GM21526 (cell line): Measurements from ENCODE around the gene HDAC11.
"Not testable (repeated sequence)": the region's sequence is repeated elsewhere in the genome, so short reads cannot be mapped to it uniquely, and the experiment has no call there.

Source experiments
- ATAC-seq: cut with Tn5 transposase; IDR thresholded peaks from one replicate; pipeline ENCODE4 v1.9.1; 2021; ENCODE audit warnings: moderate library complexity; ENCODE audit not compliant: unreplicated experiment, low FRiP score

Gene HDAC11

GRCh38 chr3:13491206-13491974, 11.3 kb downstream of the HDAC11 start:
- no peak for ATAC-seq

GRCh38 chr3:13492048-13492447, 11.9 kb downstream of the HDAC11 start:
- no peak for ATAC-seq

DNA sequence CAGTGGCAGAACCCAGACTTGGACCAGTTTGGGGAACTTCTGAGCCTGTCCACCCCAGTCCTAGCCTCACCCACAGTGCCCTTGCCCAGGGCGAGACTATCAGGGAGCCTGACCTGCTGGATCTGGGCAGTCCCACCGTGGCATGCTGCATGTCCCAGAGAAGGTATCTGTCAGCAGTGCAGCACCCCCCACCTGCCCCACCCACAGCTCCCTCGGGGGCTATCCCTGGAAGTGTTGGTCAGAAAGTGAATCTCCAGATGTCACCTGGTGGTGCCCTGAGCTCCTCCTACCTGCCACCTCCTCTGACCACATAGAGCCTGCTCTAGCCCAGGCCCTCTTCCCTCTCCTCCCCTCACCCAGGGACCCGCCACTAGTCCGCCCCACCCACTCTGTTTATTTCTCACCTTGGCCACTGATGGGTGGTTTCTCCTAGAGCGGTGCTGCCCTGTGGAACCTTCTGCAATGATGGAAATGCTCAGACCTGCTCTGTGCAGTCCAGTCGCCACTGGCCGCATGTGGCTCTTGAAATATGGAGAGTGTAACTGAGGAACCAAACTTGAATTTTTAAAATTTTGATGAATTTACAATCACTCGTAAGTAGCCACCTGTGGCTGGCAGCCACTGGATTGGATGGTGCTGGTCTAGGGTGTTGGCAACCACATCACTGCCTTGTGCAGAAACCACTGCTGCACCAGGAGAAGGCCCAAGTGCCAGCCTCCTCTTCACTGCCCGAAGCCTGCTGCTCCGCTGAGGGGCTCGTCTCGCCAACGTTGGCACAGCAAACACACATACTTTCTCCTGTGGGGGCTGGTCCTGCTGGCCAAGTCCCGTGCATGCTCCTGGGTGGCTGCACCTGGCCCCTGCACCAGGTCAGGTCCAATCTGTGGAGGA, 13.1 kb downstream of the HDAC11 start:
- ATAC-seq = no peak

DNA sequence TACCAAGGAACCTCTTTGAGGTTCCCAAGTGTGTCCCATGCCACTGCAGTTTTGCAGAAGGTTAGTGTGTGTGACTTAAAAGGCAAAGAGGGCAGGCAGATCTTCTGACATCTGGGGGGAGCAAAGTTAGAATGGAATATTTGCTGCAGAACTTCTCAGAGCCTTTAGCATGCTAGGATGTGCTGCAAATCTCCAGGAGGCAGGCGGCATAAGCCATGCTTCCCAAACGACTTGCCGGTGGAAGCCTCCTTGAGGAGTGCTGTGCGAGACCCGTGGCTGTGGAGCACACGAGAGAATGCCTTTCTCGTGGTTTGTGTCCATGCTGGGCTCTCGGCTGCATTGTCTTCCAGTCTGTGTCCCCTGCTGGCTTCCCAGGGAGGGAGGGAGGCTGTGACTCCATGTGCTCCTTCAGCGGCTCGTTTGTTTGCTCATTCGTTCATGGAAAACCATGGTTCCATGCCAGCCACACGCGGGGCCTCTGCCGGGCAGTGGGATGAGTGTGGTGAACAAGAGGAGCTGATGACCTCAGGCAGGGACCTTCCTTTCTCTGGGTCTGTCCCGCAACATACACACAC, 13.8 kb downstream of the HDAC11 start:
- no peak for ATAC-seq

DNA sequence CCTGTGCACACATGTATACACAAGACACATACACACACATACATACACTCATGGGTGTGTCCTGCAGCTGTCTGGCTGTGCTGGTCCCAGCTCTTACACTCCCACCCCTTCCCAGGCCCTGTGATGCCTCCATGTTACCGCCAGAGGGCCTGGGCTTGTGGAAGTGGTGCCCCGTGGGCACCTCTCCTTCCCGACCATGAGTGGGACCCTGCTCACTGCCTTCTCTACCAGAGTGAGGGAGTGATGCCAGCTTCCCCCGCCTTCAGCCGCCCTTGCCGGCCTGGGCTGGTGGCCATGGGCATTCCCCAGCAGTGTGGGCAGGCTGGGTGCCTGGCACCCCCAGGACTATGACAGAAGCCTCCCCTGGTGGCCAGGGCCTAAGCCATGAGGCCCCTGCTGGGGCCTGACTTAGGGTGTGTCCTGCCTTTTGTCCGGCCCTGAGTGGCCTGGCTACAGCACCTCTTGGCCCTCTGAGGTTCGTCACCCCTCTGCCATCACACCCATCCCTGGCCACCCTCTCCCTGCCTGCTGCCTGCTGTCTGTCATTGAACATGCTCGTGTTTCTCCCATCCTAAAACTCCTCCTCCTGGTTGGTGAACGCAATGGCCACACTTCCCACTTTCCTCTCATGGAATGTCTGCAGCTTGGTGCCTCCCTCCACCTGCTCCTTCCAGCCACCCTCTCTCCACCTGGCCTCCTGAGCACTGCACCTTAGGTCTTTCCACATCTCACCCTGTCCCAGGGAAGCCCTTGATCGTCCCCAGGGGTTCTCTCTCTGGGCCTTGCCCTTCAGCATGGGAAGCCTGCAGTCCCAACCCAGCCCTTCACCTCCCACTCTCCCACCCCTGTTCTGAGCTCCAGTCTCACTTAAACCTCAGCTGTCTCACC, 14.6 kb downstream of the HDAC11 start:
- no peak for ATAC-seq

- no peak for ATAC-seq
These were observed 15.3 kb downstream of the HDAC11 start for GRCh38 chr3:13495351-13495813.

- ATAC-seq = peak; percentile 66
These were observed 16.0 kb downstream of the HDAC11 start for GRCh38 chr3:13495921-13496723.

DNA sequence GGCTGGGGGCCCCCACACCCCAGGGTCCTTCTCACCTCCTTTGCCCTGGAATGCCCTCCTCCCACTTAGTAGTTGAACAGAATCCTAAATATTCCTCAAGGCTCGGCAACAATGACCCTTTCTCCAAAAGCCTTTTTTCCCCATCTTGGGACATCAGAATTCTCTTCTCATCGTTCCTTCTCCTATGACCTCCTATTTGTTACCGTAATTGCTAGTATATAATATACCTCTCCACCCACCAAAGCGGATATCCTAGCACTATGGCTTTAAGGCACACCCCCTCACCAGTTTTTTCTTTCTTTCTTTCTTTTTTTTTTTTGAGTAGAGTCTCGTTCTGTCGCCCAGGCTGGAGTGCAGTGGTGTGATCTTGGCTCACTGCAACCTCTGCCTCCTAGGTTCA, 16.8 kb downstream of the HDAC11 start:
- ATAC-seq = no peak

GRCh38 chr3:13497386-13497785, 17.3 kb downstream of the HDAC11 start:
- no peak for ATAC-seq

GRCh38 chr3:13498354-13499060, 18.4 kb downstream of the HDAC11 start:
- no peak for ATAC-seq

- not testable (repeated sequence) for ATAC-seq
These were observed 19.1 kb downstream of the HDAC11 start for GRCh38 chr3:13499246-13499645.

DNA sequence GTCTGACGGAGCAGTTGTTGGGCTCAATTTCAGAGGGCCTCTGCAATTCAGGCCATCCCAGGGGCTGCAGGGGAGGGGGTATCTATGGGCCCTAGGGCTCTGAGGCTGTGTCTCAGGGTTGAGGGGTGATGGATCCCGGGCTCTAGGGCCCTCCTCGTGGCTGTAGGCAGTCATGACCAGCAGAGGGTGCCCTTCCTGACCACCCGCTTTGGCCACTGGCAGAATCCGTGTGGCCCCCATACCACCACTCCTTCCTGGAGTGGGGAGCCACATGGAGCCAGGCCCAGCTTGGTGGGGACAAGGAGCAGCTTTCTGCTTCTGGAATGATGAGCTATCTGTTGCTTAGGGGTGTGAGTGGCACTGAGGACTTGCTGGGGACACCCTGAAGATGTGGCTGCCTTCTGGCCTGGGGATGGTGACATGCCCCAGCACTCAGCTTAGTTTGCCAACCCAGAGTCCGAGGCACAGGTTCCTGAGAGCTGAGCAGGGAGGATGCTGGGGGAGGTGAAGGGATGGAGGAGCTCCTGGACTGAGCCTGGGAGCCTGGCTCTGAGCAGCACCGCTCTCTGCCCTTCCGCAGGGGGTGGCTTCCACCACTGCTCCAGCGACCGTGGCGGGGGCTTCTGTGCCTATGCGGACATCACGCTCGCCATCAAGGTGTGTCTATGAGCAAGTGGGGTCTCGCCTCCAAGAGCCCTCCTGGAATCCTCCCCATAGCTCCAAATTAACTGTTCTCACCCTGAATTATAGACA, 20.2 kb downstream of the HDAC11 start:
- no peak for ATAC-seq

DNA sequence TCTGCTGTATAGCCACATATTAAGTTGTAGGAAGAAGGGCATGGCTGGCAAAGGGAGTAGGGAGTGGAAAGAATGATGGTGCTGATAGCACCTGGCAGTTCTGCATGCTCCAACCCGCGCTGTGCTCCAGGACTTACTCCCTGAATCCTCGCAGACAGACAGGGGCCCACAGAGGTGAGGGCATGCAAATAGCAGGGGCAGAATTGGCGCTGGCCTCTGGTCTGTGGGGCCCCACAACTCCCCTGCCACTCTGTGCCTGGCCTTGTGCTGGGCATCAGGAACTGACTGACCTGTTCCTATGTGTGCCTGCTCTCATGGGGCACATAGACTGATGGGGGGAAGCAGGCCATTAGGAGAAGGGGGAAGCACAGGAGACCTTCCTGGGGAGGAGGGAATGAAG, 20.9 kb downstream of the HDAC11 start:
- no peak for ATAC-seq

- no peak for ATAC-seq
These were observed 21.4 kb downstream of the HDAC11 start for GRCh38 chr3:13501521-13501920.

DNA sequence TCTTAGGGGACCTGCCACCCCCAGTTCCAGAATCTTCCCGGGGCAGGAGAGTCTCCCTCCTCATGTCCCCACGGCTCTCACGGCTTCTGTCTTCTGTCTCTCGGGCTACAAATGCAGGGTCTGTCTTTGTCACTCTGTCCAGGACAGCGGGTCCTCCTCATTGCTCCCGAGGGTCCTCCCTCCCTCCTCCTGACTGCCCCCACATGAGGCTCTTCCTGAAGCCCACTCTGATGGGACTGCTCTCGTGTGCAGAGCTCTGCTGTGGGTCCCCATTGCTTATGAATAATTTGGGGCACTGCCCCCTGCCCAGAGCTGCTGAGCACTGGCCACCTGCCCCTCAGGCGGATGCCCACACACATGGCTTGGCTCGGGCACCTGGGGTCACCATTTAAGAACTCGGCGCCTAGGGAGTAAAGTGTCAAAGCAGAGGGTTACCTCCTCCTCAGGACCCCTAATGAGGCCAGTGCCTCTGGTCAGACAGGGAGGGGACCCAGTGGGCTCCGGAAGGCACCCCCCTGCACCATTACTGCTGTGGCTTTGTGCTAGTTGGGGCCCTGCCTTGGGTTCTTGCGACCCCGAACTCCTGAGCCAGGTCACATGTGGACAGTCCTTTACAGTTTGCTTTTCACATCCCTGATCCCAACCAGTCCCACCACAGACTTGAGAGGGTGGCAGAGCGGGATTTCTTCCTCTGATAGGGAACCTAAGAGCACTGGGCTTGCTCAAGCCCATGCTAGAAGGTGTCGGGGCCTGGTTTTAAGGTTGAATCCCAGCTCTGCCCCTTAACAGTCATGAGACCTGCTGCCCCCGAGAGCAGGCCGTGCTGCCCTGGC, 22.1 kb downstream of the HDAC11 start:
- ATAC-seq = no peak

DNA sequence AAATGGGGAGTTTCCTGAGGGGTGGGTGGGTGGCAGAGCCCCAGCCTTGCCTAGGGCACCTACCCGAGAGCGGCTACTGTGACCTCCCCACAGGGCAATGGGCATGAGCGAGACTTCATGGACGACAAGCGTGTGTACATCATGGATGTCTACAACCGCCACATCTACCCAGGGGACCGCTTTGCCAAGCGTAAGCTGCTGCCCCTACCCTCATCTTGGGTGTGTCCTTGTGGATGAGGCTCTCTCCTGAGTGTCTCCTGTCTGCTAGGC, 22.6 kb downstream of the HDAC11 start:
- ATAC-seq = no peak

DNA sequence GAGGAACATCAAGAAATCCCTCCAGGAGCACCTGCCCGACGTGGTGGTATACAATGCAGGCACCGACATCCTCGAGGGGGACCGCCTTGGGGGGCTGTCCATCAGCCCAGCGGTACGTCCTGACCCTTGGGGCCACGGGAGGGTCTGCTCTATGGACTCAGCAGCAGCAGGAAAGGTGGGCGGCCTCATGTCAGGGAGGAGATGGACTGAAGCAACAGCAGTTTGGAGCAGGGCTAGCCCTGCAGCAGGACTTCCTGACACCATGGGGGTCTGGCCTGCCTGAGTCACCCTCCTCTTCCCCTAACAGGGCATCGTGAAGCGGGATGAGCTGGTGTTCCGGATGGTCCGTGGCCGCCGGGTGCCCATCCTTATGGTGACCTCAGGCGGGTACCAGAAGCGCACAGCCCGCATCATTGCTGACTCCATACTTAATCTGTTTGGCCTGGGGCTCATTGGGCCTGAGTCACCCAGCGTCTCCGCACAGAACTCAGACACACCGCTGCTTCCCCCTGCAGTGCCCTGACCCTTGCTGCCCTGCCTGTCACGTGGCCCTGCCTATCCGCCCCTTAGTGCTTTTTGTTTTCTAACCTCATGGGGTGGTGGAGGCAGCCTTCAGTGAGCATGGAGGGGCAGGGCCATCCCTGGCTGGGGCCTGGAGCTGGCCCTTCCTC, 24.2 kb downstream of the HDAC11 start:
- ATAC-seq = no peak
